HG03060 (cell line): ENCODE data around the gene OLFML2B.
"Not testable (repeated sequence)": the region's sequence is repeated elsewhere in the genome, so short reads cannot be mapped to it uniquely, and the experiment has no call there.

Experiments
- ATAC-seq: cut with Tn5 transposase; IDR thresholded peaks from one replicate; pipeline ENCODE4 v1.9.1; 2021; ENCODE audit warnings: low read depth, moderate number of reproducible peaks; ENCODE audit not compliant: unreplicated experiment

Gene OLFML2B

DNA sequence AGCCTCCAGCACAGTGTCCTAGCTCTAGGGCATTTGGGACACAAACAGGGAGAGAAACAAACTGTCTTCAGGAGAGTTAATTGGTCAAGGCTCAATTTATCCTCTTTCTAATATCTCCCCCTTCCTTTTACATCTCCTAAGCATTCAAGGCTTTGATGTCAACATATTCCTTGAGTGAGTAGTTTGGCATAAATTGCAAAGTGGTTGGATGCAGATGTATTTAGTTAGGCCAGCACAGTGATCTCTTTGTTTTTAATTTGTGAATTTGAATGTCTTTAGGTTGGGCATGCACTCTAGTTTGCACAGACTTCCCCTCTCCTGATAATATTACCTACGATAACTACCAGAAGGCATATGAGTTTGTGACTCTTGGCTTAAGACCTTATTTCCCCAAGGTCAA is 12.5 kb upstream of the OLFML2B start:
- no peak for ATAC-seq

- no peak for ATAC-seq
Observed at GRCh38 chr1:162035241-162035640, 11.6 kb upstream of the OLFML2B start.

DNA sequence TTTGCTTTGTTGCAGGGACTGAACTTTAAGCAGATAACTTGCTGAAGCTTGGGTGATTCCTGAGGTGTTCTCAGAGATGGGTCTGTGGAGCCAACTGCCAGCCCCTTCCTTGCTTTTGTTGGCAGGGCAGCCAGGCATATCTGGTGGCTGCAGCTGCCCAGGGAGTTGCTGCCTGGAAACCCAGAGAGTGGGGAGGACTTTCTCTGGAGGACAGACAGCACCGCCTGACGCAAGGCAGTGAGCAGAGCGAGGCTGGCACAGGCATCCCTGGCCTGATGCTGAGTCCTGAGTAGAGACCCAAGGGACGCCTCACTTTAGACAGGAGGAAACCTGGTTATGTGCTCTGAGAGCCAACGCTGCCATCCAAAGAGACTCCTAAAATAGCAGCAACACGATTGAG is 9.8 kb upstream of the OLFML2B start:
- ATAC-seq, result no peak

DNA sequence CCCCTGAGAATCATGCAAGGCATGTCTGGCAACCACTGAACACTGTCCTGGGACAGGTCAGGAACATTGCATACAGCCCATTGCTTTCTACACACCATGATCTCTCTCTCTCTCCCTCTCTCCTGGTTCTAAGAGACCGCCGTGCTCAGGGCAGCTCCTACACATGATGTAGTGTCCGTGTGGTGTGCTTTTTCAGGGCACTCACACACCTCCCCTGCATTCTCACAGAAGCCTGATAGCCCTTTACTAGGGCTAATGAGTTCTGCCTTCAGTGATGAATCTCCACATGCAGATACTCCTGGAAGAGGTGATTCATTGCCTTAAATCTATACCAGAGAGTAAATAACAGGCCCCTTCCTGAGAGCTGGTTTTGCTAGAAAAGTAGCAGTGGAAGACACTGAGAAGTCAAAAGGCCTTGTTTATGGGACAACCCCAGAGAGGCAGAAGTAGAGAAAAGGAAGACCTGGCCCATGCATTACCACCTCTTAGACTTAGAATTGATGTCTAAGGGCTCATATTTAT is 7.2 kb upstream of the OLFML2B start:
- ATAC-seq, result no peak

DNA sequence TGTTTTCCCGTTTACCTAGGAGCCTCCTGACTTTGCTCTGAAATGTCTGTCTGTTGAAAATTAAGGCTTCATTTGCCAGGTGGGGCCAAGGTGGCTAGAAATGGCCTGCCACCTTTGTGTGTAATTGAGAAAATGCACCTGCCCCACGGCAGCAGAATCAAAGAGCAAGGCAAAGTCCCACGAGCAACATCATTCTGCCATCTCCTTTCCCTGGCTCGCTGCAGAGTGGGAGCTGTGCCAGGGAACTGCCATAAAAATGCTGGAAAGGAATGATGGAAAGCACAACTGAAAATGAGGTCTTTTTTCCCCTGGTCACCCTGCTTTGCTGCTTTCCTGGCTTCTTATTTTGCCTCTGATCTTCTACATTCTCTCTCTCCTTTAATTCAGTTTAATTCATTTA is 5.5 kb upstream of the OLFML2B start:
- no peak for ATAC-seq

DNA sequence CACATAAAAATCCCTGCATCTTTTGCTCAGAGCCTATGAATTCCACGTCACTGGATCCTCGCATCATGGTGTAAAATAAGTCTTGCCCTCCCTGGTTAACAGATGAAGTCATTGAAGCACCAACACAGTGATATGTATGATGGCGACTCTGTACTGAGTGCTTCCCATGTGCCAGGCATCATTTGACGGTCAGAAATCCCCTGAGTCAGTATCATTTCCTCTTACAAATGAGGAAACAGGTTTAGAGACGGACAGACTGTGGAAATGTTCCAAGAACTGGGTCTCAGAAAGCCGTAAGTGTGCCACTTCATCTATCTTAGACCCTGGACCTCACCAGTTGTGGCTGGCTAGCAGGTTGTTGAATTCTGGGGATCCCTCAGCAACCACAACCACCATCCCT is 5.1 kb upstream of the OLFML2B start:
- ATAC-seq, result peak; percentile 76

DNA sequence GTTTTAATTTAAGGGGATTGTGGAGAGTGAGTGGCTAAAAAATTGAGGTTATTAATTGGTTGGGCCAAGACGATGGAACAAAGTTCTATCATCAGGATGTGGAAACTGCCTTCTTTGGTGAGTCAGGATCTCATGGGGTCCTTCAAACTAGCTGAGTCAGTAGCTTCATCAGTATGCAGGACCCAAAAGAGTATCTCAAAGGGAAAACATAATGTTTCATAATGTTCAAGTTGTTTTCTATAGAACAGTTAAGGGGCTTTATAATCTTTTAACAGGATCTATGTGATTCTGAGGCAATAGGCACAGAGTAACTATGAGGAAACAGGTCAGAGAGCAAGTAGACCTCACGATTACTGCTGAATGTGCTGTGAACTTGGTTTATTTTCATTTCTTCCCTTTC is 3.2 kb upstream of the OLFML2B start:
- no peak for ATAC-seq

DNA sequence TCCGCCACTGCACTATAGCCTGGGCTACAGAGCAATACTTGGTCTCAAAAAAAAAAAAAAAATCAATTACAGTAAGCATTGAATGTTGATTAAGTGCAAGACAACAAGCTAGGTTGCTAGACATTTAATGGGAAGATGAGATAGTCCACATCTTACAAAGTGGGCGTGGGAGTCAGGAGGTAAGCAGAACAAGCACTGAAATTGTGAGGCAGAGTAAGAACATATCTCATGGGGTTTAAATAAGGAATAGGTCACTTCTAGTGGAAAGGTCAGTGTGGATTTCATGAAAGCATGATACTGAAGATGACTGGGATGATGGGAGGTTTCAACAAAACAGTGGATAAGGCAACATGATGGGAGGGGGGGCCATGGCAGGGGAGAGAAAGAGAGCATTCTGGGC is 1.9 kb upstream of the OLFML2B start:
- ATAC-seq, result no peak

DNA sequence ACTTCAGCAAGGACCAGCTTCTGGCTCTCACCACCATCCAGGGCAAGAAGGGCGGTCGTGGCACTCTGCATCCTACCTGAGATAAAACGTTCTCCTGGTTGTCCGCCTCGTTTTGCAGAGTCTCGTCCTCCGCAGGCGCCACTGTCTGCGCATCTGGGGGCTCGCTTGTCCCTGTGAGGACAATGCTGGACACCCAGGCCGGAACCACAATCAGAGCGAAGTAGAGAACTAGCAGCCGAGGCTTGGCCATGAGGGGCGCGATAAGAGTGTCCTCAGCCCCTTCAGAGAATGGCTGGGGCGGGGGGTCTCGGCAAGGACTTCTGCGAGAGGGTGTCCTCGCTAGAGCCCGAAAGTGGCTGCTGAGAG is 505 bp downstream of the OLFML2B start:
- no peak for ATAC-seq

DNA sequence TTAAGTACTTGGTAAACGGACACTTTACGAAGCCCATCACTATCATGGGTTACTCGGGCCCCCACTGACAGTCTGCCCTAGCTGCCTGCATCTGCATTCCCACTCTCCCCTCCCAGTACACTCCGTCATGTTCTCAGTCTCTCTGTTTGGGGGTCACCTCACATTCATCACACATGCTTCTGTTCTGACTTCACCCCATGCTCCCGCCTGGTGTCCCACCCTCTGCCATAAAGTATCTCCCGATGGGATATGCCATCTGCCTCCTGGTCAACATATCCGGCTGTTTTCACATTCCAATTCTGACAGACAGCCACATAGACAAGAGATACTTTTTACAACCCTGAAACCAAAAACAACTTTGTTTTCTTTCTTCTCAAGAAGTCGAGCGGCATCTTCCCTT is 1.0 kb downstream of the OLFML2B start:
- no peak for ATAC-seq

GRCh38 chr1:162021124-162021523 is 2.5 kb downstream of the OLFML2B start:
- no peak for ATAC-seq

DNA sequence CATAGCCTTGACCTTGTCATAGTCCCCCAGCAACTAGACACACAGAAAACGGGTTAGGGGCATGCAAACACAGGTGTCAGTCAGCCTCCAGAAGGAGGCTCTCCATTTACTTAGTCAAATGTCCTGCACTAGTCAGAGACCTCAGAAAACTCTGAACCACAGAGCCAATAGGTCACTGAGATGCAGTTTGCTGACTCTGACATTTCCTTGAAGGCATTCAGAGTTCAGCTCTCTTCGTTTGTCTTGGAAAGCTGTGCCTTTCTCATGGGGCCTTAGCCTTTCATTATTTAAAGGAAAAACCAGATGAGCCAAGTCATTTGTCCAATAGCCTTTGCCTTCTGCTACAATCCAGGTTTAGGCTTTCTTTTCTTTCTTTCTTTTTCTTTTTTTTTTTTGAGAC is 3.5 kb downstream of the OLFML2B start:
- ATAC-seq, result no peak

DNA sequence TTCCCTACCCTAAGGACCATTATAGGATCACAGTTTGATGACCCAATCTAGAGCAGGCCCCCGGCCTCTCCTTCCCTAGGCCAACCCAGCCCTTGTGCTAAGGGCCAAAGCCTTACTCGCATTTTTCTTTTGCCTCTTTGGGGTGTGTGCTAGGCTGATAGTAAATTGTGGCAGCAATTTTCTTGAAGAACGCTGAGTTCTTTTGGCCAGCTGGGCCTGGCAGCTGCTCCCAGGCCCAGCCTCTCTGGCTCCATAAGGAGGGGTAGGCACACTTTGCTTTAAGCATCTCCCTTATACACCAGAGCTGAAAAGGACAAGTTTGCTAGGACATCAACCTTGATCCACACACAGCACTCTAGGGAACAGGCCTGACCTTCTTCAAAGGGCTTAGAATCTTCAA is 4.2 kb downstream of the OLFML2B start:
- no peak for ATAC-seq

GRCh38 chr1:162019006-162019405 is 4.7 kb downstream of the OLFML2B start:
- ATAC-seq, result no peak

GRCh38 chr1:162018418-162018817 is 5.3 kb downstream of the OLFML2B start:
- no peak for ATAC-seq

GRCh38 chr1:162017791-162018190 is 5.9 kb downstream of the OLFML2B start:
- ATAC-seq, result not testable (repeated sequence)

GRCh38 chr1:162016631-162017030 is 7.0 kb downstream of the OLFML2B start:
- ATAC-seq, result no peak

DNA sequence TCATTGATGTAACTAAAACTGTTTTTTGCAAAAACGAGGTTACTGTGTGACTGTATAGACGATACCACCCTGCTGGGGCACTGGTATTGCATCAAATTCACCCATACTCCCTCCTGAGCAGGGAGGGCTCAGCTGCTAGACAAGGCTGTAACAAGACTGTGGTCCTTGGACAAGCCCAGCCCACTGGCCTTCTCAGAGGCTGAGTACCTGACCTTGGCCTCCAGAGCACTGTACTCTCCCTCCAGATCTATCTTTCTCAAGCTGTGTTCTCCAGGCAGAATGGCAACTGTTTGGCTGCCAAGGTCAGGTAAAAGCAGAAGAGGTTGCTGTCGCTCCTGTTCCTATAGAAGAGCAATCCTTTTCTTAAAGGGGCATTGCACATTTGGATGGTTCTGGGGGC is 8.5 kb downstream of the OLFML2B start:
- no peak for ATAC-seq

- no peak for ATAC-seq
Observed at GRCh38 chr1:162014202-162014601, 9.5 kb downstream of the OLFML2B start.

GRCh38 chr1:162013289-162013688 is 10.4 kb downstream of the OLFML2B start:
- no peak for ATAC-seq

DNA sequence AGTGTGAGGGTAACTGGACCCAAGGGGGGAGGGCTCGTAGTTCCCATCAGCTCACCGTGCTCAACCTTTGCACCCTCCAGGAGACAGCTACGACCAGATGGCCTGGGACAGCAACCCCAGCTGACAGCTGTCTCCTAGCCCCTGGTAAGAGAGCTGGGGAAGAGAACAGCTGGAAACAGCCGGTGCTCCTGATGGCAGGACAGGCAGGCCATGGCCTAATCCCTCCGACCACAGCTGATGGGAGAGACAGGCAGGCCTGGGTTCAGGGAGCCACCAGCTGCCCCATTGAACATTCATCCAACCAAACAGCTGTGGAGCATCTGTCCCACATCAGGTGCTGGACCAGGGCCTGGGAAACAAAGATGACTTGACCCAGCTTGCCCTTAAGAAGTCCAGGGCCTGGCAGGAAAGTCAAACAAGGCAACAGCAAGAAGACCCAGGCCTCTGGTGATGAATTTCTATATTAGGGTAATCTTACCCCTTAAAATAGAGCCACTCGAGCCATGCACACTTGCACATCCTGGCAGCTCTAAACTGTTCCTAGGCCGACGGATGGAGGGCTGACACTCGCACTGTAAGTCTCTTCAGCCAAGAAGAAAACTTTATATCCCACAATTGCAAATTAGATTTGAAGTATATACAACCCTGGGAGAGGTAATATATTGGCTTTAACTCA is 12.2 kb downstream of the OLFML2B start:
- ATAC-seq, result no peak

DNA sequence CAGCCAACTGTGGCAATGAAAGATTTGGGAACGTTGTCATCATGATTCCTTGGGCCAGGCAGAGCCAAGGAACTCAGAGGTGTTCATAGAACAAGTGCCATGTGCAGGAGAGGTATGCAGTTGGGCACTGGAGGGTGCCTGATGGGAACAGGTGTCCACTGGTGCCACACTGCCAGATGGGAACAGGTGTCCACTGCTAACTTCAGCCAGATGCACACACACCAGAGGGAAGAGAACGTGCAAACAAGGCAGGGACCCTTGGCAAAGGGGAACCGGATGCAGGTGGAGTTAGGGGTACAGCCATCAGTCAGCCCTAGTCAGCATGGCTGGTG is 13.5 kb downstream of the OLFML2B start:
- no peak for ATAC-seq
